HG03108 (cell line): ENCODE results near the gene ZNF165.
A peak's percentile ranks its signal among the peaks of the same experiment; 100 is the strongest.
"Not testable (repeated sequence)": the region's sequence is repeated elsewhere in the genome, so short reads cannot be mapped to it uniquely, and the experiment has no call there.

ENCODE experiments used
- ATAC-seq: cut with Tn5 transposase; IDR thresholded peaks from one replicate; pipeline ENCODE4 v1.9.1; 2021; ENCODE audit warnings: moderate library complexity; ENCODE audit not compliant: unreplicated experiment

Gene ZNF165

GRCh38 chr6:28121876-28122275, 41.5 kb downstream of the ZNF165 start:
- ATAC-seq, result no peak

- ATAC-seq, result not testable (repeated sequence)
These were observed 41.9 kb downstream of the ZNF165 start for GRCh38 chr6:28122283-28122682.

GRCh38 chr6:28124350-28124970, 44.1 kb downstream of the ZNF165 start, which contains the start of gene ZSCAN16:
TSS of gene ZSCAN16 (plus strand) at chr6:28124609. CDS start at chr6:28125444, 835 bp downstream.
- ATAC-seq, result peak; percentile 96

GRCh38 chr6:28124971-28125353, 44.6 kb downstream of the ZNF165 start:
- no peak for ATAC-seq

- no peak for ATAC-seq
These were observed 45.0 kb downstream of the ZNF165 start for GRCh38 chr6:28125401-28125800.

- no peak for ATAC-seq
These were observed 53.6 kb downstream of the ZNF165 start for GRCh38 chr6:28134015-28134414.

- no peak for ATAC-seq
These were observed 54.3 kb downstream of the ZNF165 start for GRCh38 chr6:28134716-28135115.

- no peak for ATAC-seq
These were observed 55.0 kb downstream of the ZNF165 start for GRCh38 chr6:28135393-28135792.

GRCh38 chr6:28136585-28137504, 56.5 kb downstream of the ZNF165 start:
- ATAC-seq, result peak; percentile 49

- peak; percentile 29 for ATAC-seq
These were observed 57.2 kb downstream of the ZNF165 start for GRCh38 chr6:28137505-28137981.
